ENCODE measurements around the gene OIT3. TPM values are rescaled to one million over a fixed set of nuclear protein-coding genes. Genes with fewer than 3 reads are reported as not detected.

Gene OIT3
- not detected for total RNA-seq
- under 1 TPM; 0.03 to 0.04 (median 0.04) TPM for polyA plus RNA-seq
- long read RNA-seq, donor 1, result 0 reads
- long read RNA-seq, donor 2, result 0 reads

DNA sequence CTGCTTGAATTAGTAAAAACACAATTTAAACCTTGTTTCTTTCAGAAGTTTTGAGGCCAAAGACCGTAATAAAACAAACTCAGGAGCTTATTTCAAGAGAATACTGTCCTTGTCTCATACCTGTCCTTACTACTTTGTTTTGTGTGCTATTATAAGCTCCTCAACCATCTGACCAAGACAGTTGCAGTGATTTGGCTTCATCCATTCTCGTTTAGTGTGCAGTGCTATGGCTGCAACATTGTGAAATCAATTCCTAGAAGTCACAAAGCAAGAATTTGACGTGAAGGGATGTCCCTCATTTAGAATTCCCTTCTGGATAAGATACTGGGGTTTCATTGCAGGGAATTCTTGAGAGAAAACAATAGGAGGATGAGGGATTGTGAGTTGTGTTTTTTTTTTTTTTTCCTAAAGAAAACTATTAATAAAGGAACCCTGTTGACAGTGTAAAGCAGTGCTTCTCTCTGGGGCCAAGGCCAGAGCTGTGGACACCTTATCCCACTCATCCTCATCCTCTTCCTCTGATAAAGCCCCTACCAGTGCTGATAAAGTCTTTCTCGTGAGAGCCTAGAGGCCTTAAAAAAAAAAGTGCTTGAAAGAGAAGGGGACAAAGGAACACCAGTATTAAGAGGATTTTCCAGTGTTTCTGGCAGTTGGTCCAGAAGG lies at the start of gene OIT3:
Gene OIT3, plus strand, starts transcription at position 604 of the 663 bp plus-strand sequence. CDS start 60 bp downstream, outside the sequence.
- no peak within 1 kb of the TSS for H3K27ac ChIP-seq
- peak; percentile 55 to 77 (median 62) for ATAC-seq
- H3K4me3 ChIP-seq, result no peak within 1 kb of the TSS

DNA sequence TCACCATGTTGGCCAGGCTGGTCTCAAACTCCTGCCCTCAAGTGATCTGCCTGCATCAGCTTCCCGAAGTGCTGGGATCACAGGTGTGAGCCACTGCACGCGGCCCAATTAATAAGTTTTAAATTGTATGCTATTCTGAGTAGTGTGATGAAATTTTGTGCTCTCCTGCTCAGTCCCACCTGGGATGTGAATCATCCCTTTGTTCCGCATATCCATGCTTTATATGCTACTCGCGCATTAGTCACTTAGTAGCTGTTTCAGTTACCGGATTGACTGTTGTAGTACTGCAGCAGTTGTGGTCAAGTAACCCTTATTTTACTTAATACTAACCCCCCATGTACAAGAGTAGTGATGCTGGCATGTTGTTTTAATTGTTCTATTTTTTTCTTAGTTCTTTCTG lies 47.3 kb upstream of the OIT3 start:
- intact Hi-C loops (cut with DNase I), result no loop called here
- no peak overlapping the region for H3K27ac ChIP-seq
- H3K36me3 ChIP-seq (ENCODE audit: insufficient read depth in 1 of 2, low read depth in 1 of 2), result no peaks in the 10 kb centered on the region
- H3K9me3 ChIP-seq, result no peaks in the 10 kb centered on the region
- DNase-seq (no peak), ATAC-seq (peak; percentile 44 to 74 (median 62))
- H3K4me3 ChIP-seq, result no peak overlapping the region
- no peaks in the 10 kb centered on the region for H3K27me3 ChIP-seq (ENCODE audit: insufficient read depth in 3 of 3, low read length in 2 of 3)
- TF ChIP-seq, protein P1, sequence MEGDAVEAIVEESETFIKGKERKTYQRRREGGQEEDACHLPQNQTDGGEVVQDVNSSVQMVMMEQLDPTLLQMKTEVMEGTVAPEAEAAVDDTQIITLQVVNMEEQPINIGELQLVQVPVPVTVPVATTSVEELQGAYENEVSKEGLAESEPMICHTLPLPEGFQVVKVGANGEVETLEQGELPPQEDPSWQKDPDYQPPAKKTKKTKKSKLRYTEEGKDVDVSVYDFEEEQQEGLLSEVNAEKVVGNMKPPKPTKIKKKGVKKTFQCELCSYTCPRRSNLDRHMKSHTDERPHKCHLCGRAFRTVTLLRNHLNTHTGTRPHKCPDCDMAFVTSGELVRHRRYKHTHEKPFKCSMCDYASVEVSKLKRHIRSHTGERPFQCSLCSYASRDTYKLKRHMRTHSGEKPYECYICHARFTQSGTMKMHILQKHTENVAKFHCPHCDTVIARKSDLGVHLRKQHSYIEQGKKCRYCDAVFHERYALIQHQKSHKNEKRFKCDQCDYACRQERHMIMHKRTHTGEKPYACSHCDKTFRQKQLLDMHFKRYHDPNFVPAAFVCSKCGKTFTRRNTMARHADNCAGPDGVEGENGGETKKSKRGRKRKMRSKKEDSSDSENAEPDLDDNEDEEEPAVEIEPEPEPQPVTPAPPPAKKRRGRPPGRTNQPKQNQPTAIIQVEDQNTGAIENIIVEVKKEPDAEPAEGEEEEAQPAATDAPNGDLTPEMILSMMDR (IDR thresholded peaks at IDR 0.05), result no peak
- H3K4me1 ChIP-seq, result no peaks in the 10 kb centered on the region
- 83 to 84% (median 84%) methylated on average over 7 of the region's 7 CpGs for WGBS, 3 donors

More for the DNA sequence above, at the start of gene OIT3:
- 37 to 43% (median 39%) methylated on average over 4 of the region's 4 CpGs for WGBS, 3 donors
- H3K4me1 ChIP-seq, result no peaks in the 10 kb centered on the region
- peaks cover 0 to 3% of the 10 kb centered on the region in 2 donors for H3K36me3 ChIP-seq (ENCODE audit: insufficient read depth in 1 of 2, low read depth in 1 of 2)
- no peaks in the 10 kb centered on the region for H3K9me3 ChIP-seq
- DNase-seq, result no peak
- intact Hi-C loops (cut with DNase I), result no loop called here
- TF ChIP-seq, protein P1 (IDR thresholded peaks at IDR 0.05), result no peak
- H3K27me3 ChIP-seq (ENCODE audit: insufficient read depth in 3 of 3, low read length in 2 of 3), result no peaks in the 10 kb centered on the region

DNA sequence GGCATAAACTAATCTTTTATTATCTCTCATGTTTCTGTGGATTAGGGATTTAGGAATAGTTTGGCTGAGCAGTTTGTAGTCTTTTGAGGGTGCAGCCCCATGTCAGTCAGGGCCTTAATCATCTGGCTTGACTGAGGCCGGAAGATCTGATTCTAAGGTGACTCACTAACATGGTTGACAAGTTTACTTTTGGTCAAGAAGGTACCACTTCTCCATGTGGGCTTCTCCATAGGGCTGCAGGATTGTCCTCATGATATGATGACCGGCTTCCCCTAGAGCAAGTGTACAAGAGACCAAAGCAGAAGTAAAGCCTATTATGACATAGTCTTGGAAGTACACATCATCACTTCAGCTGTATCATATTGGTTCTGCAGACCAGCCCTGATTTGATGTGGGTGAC lies 45.9 kb upstream of the OIT3 start:
- no peaks in the 10 kb centered on the region for H3K9me3 ChIP-seq
- WGBS, 3 donors, result 88 to 95% (median 90%) methylated on average over 2 of the region's 2 CpGs
- intact Hi-C loops (cut with DNase I), result no loop called here
- no peaks in the 10 kb centered on the region for H3K27me3 ChIP-seq (ENCODE audit: insufficient read depth in 3 of 3, low read length in 2 of 3)
- H3K36me3 ChIP-seq (ENCODE audit: insufficient read depth in 1 of 2, low read depth in 1 of 2), result no peaks in the 10 kb centered on the region
- H3K27ac ChIP-seq, result no peak overlapping the region
- TF ChIP-seq, protein P1 (IDR thresholded peaks at IDR 0.05), result no peak
- H3K4me3 ChIP-seq, result no peak overlapping the region
- no peak for DNase-seq
- peak; percentile 21 to 41 (median 28) for ATAC-seq
- H3K4me1 ChIP-seq, result no peaks in the 10 kb centered on the region

DNA sequence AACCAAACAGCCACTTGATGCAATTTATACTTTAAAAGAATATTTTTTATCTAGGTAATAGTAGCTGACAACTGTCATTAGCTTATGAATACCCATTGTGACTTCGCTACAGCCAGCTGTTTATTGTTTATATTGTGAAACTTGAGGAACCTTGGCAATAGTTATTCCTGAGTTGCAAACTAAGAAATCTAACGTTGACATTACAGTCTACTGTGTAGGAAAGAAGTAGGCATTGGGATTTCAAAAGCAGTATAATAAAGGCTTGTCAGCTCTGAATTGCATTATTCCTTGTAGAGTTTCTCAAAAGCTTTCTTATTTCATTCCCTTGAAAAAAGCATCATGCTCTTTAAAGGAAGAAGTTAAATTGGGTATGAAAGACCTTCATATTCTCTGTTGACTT lies 42.7 kb upstream of the OIT3 start:
- Histone ChIP-seq H3K9me3 (no peaks in the 10 kb centered on the region), H3K36me3 (ENCODE audit: insufficient read depth in 1 of 2, low read depth in 1 of 2) (no peaks in the 10 kb centered on the region), H3K27me3 (ENCODE audit: insufficient read depth in 3 of 3, low read length in 2 of 3) (no peaks in the 10 kb centered on the region), H3K4me3 (no peak overlapping the region), H3K27ac (no peak overlapping the region), H3K4me1 (no peaks in the 10 kb centered on the region)
- TF ChIP-seq, protein P1 (IDR thresholded peaks at IDR 0.05), result no peak
- WGBS, 3 donors, result 52 to 67% (median 54%) methylated on average over 2 of the region's 2 CpGs
- DNase-seq, result no peak
- intact Hi-C loops (cut with DNase I), result no loop called here
- no peak for ATAC-seq

DNA sequence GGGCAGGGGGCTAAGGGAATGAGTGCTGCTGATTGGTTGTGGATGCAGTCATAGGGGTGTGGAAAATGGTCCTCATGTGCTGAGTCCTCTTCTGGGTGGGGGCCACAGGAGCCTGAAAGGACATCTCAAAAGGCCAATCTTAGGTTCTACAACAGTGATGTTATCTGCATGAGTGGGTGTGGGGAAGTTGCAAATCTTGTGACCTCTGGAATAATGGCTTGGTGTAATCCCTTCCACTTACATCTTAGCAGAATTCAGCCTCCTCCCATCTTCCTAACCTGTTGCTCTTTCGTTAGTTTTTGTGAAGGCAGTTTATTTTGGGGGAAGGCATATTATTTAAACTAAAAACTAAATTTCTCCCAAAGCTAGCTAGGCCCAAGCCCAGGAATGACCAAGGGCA lies 42.0 kb upstream of the OIT3 start:
- WGBS, 3 donors, result 96 to 100% (median 100%) methylated on average over 1 of the region's 1 CpG
- no peaks in the 10 kb centered on the region for H3K27me3 ChIP-seq (ENCODE audit: insufficient read depth in 3 of 3, low read length in 2 of 3)
- no peaks in the 10 kb centered on the region for H3K4me1 ChIP-seq
- no peak overlapping the region for H3K27ac ChIP-seq
- TF ChIP-seq, protein P1 (IDR thresholded peaks at IDR 0.05), result no peak
- intact Hi-C loops (cut with DNase I), result no loop called here
- H3K36me3 ChIP-seq (ENCODE audit: insufficient read depth in 1 of 2, low read depth in 1 of 2), result no peaks in the 10 kb centered on the region
- DNase-seq (no peak), ATAC-seq (no peak)
- no peak overlapping the region for H3K4me3 ChIP-seq
- no peaks in the 10 kb centered on the region for H3K9me3 ChIP-seq
